Left forelimb (tissue), 1 donor: Measurements from ENCODE around the gene TRAPPC12.
A peak's percentile ranks its signal among the peaks of the same experiment; 100 is the strongest.
"Not testable (repeated sequence)": the region's sequence is repeated elsewhere in the genome, so short reads cannot be mapped to it uniquely, and the experiment has no call there.

Experiments
- DNase-seq: peaks from one replicate; pipeline ENCODE4 v3.0.0-alpha.2; 2018; ENCODE audit warnings: low spot score

Gene TRAPPC12

GRCh38 chr2:3369340-3370181 is 9.9 kb upstream of the TRAPPC12 start:
- not testable (repeated sequence) for DNase-seq

- no peak for DNase-seq
These were observed 2.7 kb upstream of the TRAPPC12 start for GRCh38 chr2:3376821-3377220.

- DNase-seq = no peak
These were observed 2.2 kb upstream of the TRAPPC12 start for GRCh38 chr2:3377279-3377611.

- DNase-seq = peak; percentile 97
These were observed 1.7 kb upstream of the TRAPPC12 start, which contains the start of gene EIPR1 for GRCh38 chr2:3377612-3378432. Gene EIPR1 (minus strand): TSS chr2:3377818. CDS start chr2:3377689, 129 bp downstream.

- DNase-seq = no peak
These were observed 201 bp upstream of the TRAPPC12 start for GRCh38 chr2:3379339-3379646.

- no peak for DNase-seq
These were observed 7.0 kb downstream of the TRAPPC12 start for GRCh38 chr2:3386448-3386958.

- DNase-seq = no peak
These were observed 7.5 kb downstream of the TRAPPC12 start for GRCh38 chr2:3387011-3387410.

GRCh38 chr2:3387644-3388411 is 8.3 kb downstream of the TRAPPC12 start:
- DNase-seq = no peak

- DNase-seq = no peak
These were observed 8.9 kb downstream of the TRAPPC12 start for GRCh38 chr2:3388412-3388738.

- no peak for DNase-seq
These were observed 9.7 kb downstream of the TRAPPC12 start for GRCh38 chr2:3389193-3389592.

- no peak for DNase-seq
These were observed 10.5 kb downstream of the TRAPPC12 start for GRCh38 chr2:3390041-3390440.

- DNase-seq = no peak
These were observed 12.7 kb downstream of the TRAPPC12 start for GRCh38 chr2:3392216-3392615.

- DNase-seq = no peak
These were observed 17.5 kb downstream of the TRAPPC12 start for GRCh38 chr2:3396920-3397559.

- no peak for DNase-seq
These were observed 19.4 kb downstream of the TRAPPC12 start for GRCh38 chr2:3398857-3399256.

GRCh38 chr2:3399381-3399780 is 19.9 kb downstream of the TRAPPC12 start:
- no peak for DNase-seq

- no peak for DNase-seq
These were observed 20.3 kb downstream of the TRAPPC12 start for GRCh38 chr2:3399829-3400228.

GRCh38 chr2:3403587-3404334 is 24.3 kb downstream of the TRAPPC12 start:
- no peak for DNase-seq

- DNase-seq = no peak
These were observed 24.9 kb downstream of the TRAPPC12 start for GRCh38 chr2:3404349-3404894.

- no peak for DNase-seq
These were observed 25.8 kb downstream of the TRAPPC12 start for GRCh38 chr2:3405307-3405706.

GRCh38 chr2:3405876-3406275 is 26.4 kb downstream of the TRAPPC12 start:
- no peak for DNase-seq

- DNase-seq = no peak
These were observed 27.0 kb downstream of the TRAPPC12 start for GRCh38 chr2:3406501-3406900.
